IPS DF 6.9 (cell line): ENCODE results near the gene ACYP2.
"Not testable (repeated sequence)": the region's sequence is repeated elsewhere in the genome, so short reads cannot be mapped to it uniquely, and the experiment has no call there.

Experiments used
- DNase-seq: peaks from one replicate; pipeline ENCODE4 v3.0.0-alpha.2; 2013; ENCODE audit warnings: low read depth, low spot score
- H3K27ac ChIP-seq: one replicate; pipeline ENCODE4 v1.5.1; 2013; ENCODE audit warnings: low read length, control low read depth
- H3K27me3 ChIP-seq: 2 replicates; pipeline ENCODE4 v1.6.1; 2013; ENCODE audit warnings: mild to moderate bottlenecking, low read length; ENCODE audit not compliant: control insufficient read depth, insufficient read depth
- H3K36me3 ChIP-seq: 2 replicates; pipeline ENCODE4 v1.6.1; 2013; ENCODE audit warnings: low read length; ENCODE audit not compliant: control insufficient read depth, insufficient read depth
- H3K4me1 ChIP-seq: 2 replicates; pipeline ENCODE4 v1.6.1; 2013; ENCODE audit warnings: low read length; ENCODE audit not compliant: control insufficient read depth, insufficient read depth
- H3K4me3 ChIP-seq: 2 replicates; pipeline ENCODE4 v1.5.1; 2013; ENCODE audit warnings: mild to moderate bottlenecking, low read length
- H3K9me3 ChIP-seq: 2 replicates; pipeline ENCODE4 v1.6.1; 2013; ENCODE audit warnings: low read length, inconsistent platforms; ENCODE audit not compliant: control insufficient read depth, insufficient read depth
- WGBS: extraction: QIAGEN DNeasy Blood & Tissue Kit; methylation state at CpG from one replicate; pipeline ENCODE4 v1.1.7; 2013; ENCODE audit warnings: mixed read lengths, missing lambda C conversion rate; ENCODE audit not compliant: insufficient read length, insufficient coverage; 5-methylcytosine and 5-hydroxymethylcytosine counted together

ACYP2 gene

DNA sequence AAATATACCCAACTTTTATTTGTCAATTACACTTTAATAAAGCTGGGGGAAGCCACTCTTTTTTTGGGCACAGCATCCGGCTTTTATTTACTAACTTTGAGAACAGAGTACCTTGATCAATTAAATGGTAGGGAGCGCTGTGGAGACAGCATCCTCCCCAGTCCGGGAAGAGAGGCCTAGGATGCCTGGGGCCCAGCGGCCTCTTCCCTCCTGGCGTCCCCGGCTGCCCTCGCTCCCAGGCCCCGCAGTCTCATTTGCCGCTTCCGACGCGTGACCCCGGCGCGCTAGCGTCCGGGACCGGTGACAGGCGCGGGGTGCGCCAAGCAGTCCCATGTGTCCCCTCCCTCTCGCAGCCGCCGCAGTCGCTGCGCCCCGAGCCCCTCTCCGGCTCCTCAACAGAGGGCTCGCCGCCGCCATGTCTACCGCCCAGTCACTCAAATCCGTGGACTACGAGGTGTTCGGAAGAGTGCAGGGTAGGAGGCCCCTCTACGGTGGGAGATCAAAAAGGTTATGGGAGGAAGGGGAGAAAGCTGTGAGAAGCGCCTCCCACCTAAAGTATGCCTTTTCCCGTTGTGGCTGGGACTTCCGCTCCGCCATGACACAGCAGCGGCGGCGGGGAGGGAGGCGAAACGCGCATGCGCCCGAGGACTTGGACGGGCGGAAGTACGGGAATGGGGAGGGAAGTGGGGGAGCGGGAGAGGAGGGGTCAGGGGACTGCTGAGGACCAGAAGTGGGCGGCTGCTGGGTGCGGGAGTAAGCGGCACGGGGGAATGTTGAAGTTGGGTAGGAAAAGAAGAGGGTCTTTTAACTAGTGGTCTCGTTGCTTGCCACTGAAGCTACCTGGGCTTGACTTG is at the start of gene ACYP2:
TSS of gene ACYP2 (plus strand) at position 332 of the 854 bp plus-strand sequence.
- Histone ChIP-seq H3K36me3 (no peaks in the 10 kb centered on the region), H3K9me3 (no peaks in the 10 kb centered on the region), H3K27me3 (no peaks in the 10 kb centered on the region), H3K4me1 (no peaks in the 10 kb centered on the region), H3K4me3 (peak within 1 kb of the TSS; percentile 93), H3K27ac (no peak within 1 kb of the TSS)
- peak; percentile 92 for DNase-seq
- no CpG with 5 or more reads among the region's 57 CpGs for WGBS

GRCh38 chr2:54065891-54066290 is 49.5 kb upstream of the ACYP2 start:
- H3K36me3 ChIP-seq, result no peaks in the 10 kb centered on the region
- H3K27me3 ChIP-seq, result no peaks in the 10 kb centered on the region
- no peak overlapping the region for H3K4me3 ChIP-seq
- no peaks in the 10 kb centered on the region for H3K9me3 ChIP-seq
- H3K4me1 ChIP-seq, result no peaks in the 10 kb centered on the region; the same call in 1 of the 2 replicates
- WGBS, result no CpG with 5 or more reads among the region's 6 CpGs
- H3K27ac ChIP-seq, result no peak overlapping the region
- DNase-seq, result no peak

DNA sequence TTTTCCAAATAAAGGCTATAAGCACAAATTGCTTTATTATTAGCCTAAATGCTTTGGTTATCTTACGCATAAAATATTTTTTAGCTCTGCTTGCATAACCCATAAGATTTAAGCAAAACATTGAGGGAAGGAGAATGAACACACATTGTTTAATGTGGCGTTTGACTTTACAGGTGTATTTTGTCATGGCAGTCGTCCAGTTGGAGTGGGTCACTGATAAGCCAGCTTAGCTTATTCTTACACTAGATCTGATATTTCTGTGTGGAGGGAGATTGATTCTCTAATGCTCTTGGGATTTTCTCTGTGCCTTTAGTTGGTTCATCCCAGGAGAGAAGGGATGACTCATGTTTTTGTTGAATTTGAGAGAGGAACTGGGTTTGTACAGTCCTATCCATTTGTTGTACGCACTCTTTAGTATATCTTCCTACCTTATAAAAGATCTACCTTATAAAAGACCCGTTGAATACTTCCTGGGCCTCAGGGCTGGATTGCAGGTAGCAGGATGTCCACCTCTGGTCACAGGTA is 47.5 kb upstream of the ACYP2 start:
- no peaks in the 10 kb centered on the region for H3K4me1 ChIP-seq
- no peak overlapping the region for H3K4me3 ChIP-seq
- H3K27ac ChIP-seq, result no peak overlapping the region
- H3K36me3 ChIP-seq, result no peaks in the 10 kb centered on the region
- WGBS, result no CpG with 5 or more reads among the region's 5 CpGs
- H3K9me3 ChIP-seq, result no peaks in the 10 kb centered on the region
- H3K27me3 ChIP-seq, result no peaks in the 10 kb centered on the region
- no peak for DNase-seq

DNA sequence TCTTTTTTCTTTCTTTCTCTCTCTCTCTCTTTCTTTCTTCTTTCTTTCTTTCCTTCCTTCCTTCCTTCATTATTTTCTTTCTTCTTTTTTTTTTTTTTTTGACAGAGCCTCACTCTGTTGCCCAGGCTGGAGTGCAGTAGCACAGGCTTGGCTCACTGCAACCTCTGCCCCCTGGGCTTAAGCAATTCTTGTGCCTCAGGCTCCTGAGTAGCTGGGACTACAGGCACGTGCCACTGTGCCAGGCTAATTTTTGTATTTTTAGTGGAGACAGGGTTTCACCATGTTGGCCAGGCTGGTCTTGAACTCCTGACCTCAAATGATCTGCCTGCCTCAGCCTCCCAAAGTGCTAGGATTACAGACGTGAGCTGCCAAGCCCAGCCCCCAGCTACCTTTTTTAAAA is 42.9 kb upstream of the ACYP2 start:
- not testable (repeated sequence) for H3K4me1 ChIP-seq, H3K27ac ChIP-seq, H3K4me3 ChIP-seq, H3K27me3 ChIP-seq, DNase-seq, H3K9me3 ChIP-seq, H3K36me3 ChIP-seq
- no CpG with 5 or more reads among the region's 2 CpGs for WGBS

DNA sequence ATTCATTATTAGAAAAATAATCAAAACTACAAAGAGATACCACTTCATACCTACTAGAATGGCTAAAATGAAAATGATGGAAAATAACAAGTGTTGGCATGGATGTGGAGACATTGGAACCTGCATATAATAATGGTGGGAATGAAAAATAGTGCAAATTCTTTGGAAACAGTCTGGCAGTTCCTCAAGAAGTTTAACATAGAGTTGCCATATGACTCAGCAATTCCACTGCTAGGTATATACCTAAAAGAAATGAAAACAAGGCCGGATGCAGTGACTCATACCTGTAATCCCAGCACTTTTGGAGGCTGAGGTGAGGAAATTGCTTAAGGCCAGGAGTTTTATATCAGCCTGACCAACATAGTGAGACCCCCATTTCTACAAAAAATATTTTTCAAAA is 41.6 kb upstream of the ACYP2 start:
- no peak overlapping the region for H3K27ac ChIP-seq
- no peak for DNase-seq
- no peaks in the 10 kb centered on the region for H3K9me3 ChIP-seq
- H3K36me3 ChIP-seq, result no peaks in the 10 kb centered on the region
- H3K4me3 ChIP-seq, result no peak overlapping the region
- no CpG with 5 or more reads among the region's 1 CpG for WGBS
- no peaks in the 10 kb centered on the region for H3K27me3 ChIP-seq
- H3K4me1 ChIP-seq, result no peaks in the 10 kb centered on the region

DNA sequence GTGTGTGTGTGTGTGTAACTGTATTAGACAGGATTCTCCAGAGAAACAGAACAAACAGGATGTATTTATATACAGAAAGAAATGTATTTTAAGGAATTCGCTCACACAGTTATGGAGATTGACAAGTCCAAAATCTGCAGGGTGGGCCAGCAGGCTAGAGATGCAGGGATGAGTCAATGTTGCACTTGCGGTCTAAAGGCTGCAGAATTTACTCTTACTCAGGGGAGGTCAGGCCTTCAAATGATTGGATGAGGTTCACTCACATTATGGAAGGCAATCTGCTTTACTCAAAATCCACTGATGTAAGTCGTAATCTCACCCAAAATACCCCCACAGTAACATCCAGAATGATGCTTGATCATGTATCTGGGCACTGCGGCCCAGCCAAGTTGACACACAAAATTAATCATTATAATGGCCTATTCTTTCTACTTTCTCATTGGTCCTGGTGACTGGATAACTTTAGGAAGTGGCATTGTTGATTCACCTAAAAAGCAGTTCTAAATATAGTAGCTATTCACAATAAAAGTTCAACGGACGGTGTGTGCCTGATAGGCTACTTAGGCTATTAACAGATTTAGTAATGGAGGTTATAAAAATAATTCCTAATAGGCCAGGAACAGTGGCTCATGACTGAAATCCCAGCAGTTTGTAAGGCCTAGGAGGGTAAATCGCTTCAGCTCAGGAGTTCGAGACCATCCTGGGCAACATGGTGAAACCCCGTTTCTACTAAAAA is 40.6 kb upstream of the ACYP2 start:
- no peaks in the 10 kb centered on the region for H3K27me3 ChIP-seq
- no CpG with 5 or more reads among the region's 9 CpGs for WGBS
- H3K27ac ChIP-seq, result no peak overlapping the region
- no peak overlapping the region for H3K4me3 ChIP-seq
- DNase-seq, result no peak
- no peaks in the 10 kb centered on the region for H3K36me3 ChIP-seq
- H3K4me1 ChIP-seq, result no peaks in the 10 kb centered on the region
- no peaks in the 10 kb centered on the region for H3K9me3 ChIP-seq

DNA sequence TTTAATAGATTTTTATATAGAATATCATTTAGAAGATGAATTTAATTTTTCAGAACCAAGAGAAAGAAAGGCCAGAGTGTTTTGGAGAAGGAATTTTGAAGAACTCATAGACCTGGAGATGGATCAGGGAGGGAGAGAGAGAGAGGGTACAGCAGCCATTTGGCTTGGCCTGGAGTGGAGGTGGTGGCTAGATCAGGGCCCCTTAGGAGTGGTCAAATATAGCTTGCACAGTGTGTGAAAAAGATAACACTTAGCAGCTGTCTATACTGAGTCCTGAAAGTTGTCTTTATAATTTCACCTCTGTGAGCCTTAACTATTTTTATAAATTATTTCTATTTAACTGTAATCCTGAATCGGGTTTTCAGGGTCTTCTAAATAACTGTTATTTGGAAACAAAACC is 38.8 kb upstream of the ACYP2 start:
- no peak for DNase-seq
- Histone ChIP-seq H3K36me3 (no peaks in the 10 kb centered on the region), H3K4me3 (no peak overlapping the region), H3K27me3 (no peaks in the 10 kb centered on the region), H3K9me3 (no peaks in the 10 kb centered on the region), H3K27ac (no peak overlapping the region), H3K4me1 (no peaks in the 10 kb centered on the region)
- no CpG with 5 or more reads among the region's 1 CpG for WGBS

DNA sequence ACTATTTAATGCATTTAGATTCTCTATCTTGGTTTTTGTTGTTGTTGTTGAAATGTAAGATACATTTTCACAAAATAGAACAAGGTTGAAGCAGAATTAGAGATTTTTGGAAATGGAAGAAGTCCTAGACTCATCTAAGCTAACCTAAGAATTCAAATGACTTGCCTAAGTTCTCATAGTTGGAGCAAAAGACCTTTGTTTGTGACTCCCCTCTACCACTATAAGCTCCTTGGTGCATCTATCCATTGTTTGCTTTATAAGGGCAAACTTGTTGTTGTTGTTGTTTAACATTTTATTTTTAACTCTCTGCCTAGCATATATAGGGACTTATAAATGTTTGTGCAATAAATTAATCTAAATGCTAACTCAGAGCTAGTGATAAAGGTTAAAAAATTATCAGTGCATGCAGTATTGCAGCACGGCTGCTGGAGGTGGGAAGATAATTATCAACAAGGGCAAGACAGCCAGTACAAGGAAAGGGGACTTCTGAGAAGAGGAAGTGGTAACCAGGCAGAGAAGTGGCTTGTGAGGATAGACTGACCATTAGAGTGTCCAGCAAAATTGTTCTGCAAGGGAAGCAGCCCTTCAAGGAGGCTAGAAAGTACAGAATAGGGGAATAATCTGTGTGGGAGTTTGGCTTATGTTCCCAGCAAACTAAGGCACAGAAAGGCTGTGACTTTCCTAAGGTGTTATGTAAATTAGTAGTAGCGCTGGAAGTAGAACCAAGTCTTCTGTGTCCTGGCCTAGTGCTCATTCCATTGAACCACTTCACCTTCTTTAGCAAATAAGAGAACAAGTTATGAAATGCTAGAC is 38.1 kb upstream of the ACYP2 start:
- no peak overlapping the region for H3K27ac ChIP-seq
- no peak for DNase-seq
- no CpG with 5 or more reads among the region's 2 CpGs for WGBS
- H3K4me1 ChIP-seq, result no peaks in the 10 kb centered on the region
- H3K27me3 ChIP-seq, result no peaks in the 10 kb centered on the region
- no peaks in the 10 kb centered on the region for H3K36me3 ChIP-seq
- H3K9me3 ChIP-seq, result no peaks in the 10 kb centered on the region
- no peak overlapping the region for H3K4me3 ChIP-seq

GRCh38 chr2:54079331-54079730 is 36.1 kb upstream of the ACYP2 start:
- Histone ChIP-seq H3K9me3 (no peaks in the 10 kb centered on the region), H3K36me3 (no peaks in the 10 kb centered on the region), H3K4me3 (no peak overlapping the region), H3K27me3 (no peaks in the 10 kb centered on the region), H3K27ac (no peak overlapping the region), H3K4me1 (no peaks in the 10 kb centered on the region)
- no CpG with 5 or more reads among the region's 2 CpGs for WGBS
- DNase-seq, result no peak

DNA sequence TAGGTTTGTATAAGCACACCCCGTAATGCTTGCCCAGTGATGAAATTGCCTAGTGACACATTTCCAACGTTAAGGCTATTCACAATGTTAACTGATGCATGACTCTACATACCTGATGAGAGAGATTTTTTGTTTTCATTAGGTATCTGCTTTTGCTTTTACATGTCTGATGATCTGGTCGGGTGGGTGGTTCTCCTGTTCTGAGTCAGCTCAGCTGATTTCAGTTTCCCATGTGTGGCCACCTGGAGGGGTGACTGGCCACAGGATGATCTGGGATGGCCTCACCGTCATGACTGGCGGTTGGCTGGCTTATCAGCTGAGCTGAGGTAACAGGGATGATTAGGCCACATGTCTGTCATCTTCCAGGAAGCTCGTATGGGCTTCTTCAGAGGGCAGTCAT is 33.8 kb upstream of the ACYP2 start:
- H3K27me3 ChIP-seq, result no peaks in the 10 kb centered on the region
- H3K4me1 ChIP-seq, result no peaks in the 10 kb centered on the region
- H3K9me3 ChIP-seq, result no peaks in the 10 kb centered on the region
- no peak overlapping the region for H3K4me3 ChIP-seq
- DNase-seq, result no peak
- no peak overlapping the region for H3K27ac ChIP-seq
- no CpG with 5 or more reads among the region's 6 CpGs for WGBS
- H3K36me3 ChIP-seq, result no peaks in the 10 kb centered on the region
